Measurements from ENCODE around the gene PCDHB9.
"Not testable (repeated sequence)": the region's sequence is repeated elsewhere in the genome, so short reads cannot be mapped to it uniquely, and the experiment has no call there.

GRCh38 chr5:141210281-141210680 is 23.3 kb downstream of the PCDHB9 start:
- TF ChIP-seq, protein P1, sequence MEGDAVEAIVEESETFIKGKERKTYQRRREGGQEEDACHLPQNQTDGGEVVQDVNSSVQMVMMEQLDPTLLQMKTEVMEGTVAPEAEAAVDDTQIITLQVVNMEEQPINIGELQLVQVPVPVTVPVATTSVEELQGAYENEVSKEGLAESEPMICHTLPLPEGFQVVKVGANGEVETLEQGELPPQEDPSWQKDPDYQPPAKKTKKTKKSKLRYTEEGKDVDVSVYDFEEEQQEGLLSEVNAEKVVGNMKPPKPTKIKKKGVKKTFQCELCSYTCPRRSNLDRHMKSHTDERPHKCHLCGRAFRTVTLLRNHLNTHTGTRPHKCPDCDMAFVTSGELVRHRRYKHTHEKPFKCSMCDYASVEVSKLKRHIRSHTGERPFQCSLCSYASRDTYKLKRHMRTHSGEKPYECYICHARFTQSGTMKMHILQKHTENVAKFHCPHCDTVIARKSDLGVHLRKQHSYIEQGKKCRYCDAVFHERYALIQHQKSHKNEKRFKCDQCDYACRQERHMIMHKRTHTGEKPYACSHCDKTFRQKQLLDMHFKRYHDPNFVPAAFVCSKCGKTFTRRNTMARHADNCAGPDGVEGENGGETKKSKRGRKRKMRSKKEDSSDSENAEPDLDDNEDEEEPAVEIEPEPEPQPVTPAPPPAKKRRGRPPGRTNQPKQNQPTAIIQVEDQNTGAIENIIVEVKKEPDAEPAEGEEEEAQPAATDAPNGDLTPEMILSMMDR (conservative IDR thresholded peaks at IDR 0.05; ENCODE audit: low read length), result not testable (repeated sequence)
- TF ChIP-seq EZH2phosphoT487 (IDR thresholded peaks at IDR 0.05; ENCODE audit: borderline replicate concordance), result not testable (repeated sequence)

All from Loucy (cell line).